ENCODE measurements around the gene TBX18. TPM values are rescaled to one million over a fixed set of nuclear protein-coding genes. Genes with fewer than 3 reads are reported as not detected.

Gene TBX18
- total and polyA plus RNA-seq, 9 of the 15 experiments (the other 6 are each of a cell fraction or from before 2014, with no cell fraction given), result 4.0 to 36.1 (median 20.7) TPM

- TF ChIP-seq, protein P1, sequence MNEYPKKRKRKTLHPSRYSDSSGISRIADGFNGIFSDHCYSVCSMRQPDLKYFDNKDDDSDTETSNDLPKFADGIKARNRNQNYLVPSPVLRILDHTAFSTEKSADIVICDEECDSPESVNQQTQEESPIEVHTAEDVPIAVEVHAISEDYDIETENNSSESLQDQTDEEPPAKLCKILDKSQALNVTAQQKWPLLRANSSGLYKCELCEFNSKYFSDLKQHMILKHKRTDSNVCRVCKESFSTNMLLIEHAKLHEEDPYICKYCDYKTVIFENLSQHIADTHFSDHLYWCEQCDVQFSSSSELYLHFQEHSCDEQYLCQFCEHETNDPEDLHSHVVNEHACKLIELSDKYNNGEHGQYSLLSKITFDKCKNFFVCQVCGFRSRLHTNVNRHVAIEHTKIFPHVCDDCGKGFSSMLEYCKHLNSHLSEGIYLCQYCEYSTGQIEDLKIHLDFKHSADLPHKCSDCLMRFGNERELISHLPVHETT (CRISPR knock-in tag; conservative IDR thresholded peaks at IDR 0.05 in 1 of 2, IDR thresholded peaks at IDR 0.05 in 1 of 2), result 0 out of 4 replicates have a peak, but pooled peaks of 1 of the 2 experiments have one; percentile 52
- no peak for TF ChIP-seq HNRNPUL1 (IDR thresholded peaks at IDR 0.05; ENCODE audit: low read length)
- no peak for TF ChIP-seq JUND (IDR thresholded peaks at IDR 0.05; ENCODE audit: borderline replicate concordance, low read depth, low read length)
- TF ChIP-seq JUND (tag; IDR thresholded peaks at IDR 0.05; ENCODE audit: borderline replicate concordance, low read depth, low read length), result no peak; the same call in 2 of the 3 replicates
- TF ChIP-seq ZNF232 (CRISPR knock-in tag; IDR thresholded peaks at IDR 0.05), result peak; percentile 58
- peak; percentile 53 for TF ChIP-seq TAF9B (IDR thresholded peaks at IDR 0.05; ENCODE audit: partially characterized antibody)
- no peak for TF ChIP-seq HDGF (IDR thresholded peaks at IDR 0.05)
- TF ChIP-seq SREBF2 (CRISPR knock-in tag; IDR thresholded peaks at IDR 0.05), result no peak
- TF ChIP-seq CEBPZ (IDR thresholded peaks at IDR 0.05; ENCODE audit: borderline replicate concordance, low read depth, low read length), result no peak
- TF ChIP-seq ZNF184 (CRISPR knock-in tag; IDR thresholded peaks at IDR 0.05), result no peak
- TF ChIP-seq FOSL1 (tag; conservative IDR thresholded peaks at IDR 0.05), result no peak
- TF ChIP-seq ZFPM2 (CRISPR knock-in tag; IDR thresholded peaks at IDR 0.05), result no peak
- no peak for TF ChIP-seq TAF15 (IDR thresholded peaks at IDR 0.05; ENCODE audit: low read depth, low read length)
- TF ChIP-seq CREB3 (tag; conservative IDR thresholded peaks at IDR 0.05; ENCODE audit: low read depth), result no peak
- TF ChIP-seq ZNF165 (CRISPR knock-in tag; IDR thresholded peaks at IDR 0.05; ENCODE audit: borderline replicate concordance), result no peak
- TF ChIP-seq NEUROD1 (IDR thresholded peaks at IDR 0.05; ENCODE audit: borderline replicate concordance, low read depth, low read length, partially characterized antibody), result no peak
- no peak for TF ChIP-seq TSHZ1 (CRISPR knock-in tag; IDR thresholded peaks at IDR 0.05)
Observed at GRCh38 chr6:84763003-84763885, 1.2 kb downstream of the TBX18 start (continued).
